GM21367 (cell line): ENCODE data around the gene LRPAP1.
"Not testable (repeated sequence)": the region's sequence is repeated elsewhere in the genome, so short reads cannot be mapped to it uniquely, and the experiment has no call there.

Experiments used
- ATAC-seq: cut with Tn5 transposase; IDR thresholded peaks from one replicate; pipeline ENCODE4 v1.9.1; 2021; ENCODE audit not compliant: unreplicated experiment

LRPAP1 gene, protein sequence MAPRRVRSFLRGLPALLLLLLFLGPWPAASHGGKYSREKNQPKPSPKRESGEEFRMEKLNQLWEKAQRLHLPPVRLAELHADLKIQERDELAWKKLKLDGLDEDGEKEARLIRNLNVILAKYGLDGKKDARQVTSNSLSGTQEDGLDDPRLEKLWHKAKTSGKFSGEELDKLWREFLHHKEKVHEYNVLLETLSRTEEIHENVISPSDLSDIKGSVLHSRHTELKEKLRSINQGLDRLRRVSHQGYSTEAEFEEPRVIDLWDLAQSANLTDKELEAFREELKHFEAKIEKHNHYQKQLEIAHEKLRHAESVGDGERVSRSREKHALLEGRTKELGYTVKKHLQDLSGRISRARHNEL

DNA sequence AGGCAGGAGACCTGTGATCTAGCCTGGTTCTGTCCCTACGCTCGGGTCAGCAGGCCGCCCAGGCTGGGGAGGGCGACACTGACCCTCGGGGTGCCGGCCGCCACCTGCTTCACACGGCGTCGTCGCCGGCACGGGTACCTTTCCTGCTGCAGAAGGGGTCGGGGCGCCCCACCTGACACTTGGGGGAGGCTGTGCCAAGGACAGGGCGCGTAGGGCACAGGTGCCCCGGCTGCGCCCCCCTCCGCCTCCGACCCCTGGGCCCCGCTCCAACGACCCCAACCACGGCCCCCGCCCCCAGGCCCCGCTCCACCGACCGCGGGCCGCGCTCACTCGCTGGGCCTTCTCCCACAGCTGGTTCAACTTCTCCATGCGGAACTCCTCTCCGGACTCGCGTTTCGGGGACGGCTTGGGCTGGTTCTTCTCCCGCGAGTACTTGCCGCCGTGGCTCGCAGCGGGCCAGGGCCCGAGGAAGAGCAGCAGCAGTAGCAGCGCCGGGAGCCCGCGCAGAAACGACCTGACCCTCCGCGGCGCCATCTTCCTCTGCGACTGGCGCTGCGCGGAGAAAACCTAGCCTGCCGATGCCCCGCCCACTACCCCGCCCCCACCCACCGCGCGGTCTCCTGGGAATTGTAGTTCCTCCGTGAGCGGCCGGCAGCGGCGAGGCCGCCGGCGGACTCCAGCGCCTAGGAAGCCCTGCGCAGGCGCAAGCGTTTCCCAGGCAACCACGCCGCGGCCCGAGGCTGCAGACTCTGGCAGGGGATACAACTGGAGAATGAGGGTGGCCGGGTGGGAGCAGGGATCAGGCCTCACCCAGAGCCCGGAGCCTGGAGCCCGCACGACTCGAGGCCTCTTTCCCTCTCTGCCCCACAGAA is at the start of gene LRPAP1:
Gene LRPAP1 (minus strand): TSS at position 544 of the 872 bp plus-strand sequence. CDS start 10 bp downstream, at position 534.
- ATAC-seq: peak; percentile 72

DNA sequence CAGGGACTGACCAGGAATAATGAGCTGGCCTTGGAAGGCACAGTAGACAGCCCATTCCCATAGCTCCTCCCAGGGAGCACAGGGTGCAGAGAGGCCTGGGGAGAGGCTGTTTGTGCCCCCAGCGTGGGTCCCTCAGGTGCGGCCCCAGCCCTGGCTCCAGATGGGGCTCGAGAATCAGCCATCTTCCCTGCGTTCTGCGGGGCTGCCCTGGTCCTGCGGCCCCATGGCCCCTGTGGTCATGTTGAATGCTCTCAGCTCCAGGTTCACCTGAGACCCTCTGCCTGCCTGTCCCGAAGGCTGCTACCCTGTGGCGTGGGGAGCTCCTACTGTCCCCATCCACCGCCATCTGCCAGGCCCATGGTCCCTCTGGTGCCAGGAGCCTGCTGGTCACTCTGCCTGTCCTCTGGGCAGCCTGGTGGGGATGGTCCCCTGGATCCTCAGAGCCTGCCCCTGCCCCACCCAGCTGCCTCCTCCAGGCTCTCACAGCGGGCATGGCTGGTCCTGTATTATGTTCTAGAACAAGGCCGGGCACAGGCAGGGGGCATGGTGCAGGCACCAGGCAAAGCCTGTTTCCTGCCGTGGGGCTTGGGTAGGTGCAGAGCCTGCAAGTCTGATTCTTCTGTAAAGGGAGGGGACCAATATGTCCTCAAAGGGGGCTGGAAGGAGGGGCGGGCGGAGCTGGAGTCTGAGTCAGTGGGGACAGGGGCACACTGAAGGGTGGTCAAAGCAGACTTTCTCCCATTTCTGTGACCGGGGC is 49.3 kb upstream of the LRPAP1 start:
- not testable (repeated sequence) for ATAC-seq

DNA sequence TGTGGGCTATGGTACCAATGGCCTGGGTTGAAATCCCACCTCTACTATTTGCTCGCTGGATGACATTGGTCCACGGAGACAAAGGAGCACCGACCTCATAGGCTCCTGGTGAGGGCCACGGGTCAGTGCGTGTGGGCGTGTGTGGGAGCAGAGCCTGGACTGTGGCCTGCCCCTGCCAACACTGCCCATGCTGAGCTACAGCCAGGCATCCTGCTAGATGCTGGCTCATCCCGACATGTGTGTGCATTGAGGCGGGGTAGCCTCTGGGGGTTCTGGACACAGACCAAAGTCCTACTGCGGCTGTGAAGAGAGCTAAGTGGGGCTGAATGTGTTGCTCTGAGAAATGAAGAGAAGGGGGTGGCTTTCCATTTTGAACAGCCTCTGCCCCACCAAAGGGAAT is 48.6 kb upstream of the LRPAP1 start:
- ATAC-seq: not testable (repeated sequence)

DNA sequence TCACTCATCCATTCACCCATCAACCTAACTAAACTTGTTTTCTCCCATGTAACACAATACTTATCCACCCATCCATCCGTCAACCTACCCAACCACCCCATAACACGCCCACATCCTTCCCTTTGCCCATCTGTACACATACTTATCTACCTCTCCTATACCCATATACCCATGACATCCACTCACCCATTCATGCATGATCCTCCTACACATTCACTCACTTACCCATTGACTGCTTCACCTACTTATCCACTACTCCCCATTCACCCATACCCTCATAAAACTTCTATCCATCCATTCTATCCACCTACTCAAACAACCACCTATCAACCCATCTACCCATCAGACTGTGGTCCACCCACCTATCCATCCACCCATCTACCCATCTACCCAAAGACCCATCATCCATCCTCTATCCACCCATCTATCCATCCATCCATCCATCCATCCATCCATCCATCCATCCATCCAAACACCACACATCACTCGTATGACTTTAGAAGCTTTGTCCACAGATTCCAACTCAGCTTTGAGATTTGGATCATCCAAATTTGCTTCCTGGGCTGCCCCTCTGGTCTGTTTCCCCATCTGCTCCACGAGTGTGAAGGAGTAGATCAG is 46.4 kb upstream of the LRPAP1 start:
- ATAC-seq: not testable (repeated sequence)

- not testable (repeated sequence) for ATAC-seq
Observed at GRCh38 chr4:3578052-3578451, 45.8 kb upstream of the LRPAP1 start.

GRCh38 chr4:3577208-3577892 is 45.1 kb upstream of the LRPAP1 start:
- ATAC-seq: not testable (repeated sequence)

GRCh38 chr4:3576533-3577207 is 44.4 kb upstream of the LRPAP1 start:
- ATAC-seq: not testable (repeated sequence)

DNA sequence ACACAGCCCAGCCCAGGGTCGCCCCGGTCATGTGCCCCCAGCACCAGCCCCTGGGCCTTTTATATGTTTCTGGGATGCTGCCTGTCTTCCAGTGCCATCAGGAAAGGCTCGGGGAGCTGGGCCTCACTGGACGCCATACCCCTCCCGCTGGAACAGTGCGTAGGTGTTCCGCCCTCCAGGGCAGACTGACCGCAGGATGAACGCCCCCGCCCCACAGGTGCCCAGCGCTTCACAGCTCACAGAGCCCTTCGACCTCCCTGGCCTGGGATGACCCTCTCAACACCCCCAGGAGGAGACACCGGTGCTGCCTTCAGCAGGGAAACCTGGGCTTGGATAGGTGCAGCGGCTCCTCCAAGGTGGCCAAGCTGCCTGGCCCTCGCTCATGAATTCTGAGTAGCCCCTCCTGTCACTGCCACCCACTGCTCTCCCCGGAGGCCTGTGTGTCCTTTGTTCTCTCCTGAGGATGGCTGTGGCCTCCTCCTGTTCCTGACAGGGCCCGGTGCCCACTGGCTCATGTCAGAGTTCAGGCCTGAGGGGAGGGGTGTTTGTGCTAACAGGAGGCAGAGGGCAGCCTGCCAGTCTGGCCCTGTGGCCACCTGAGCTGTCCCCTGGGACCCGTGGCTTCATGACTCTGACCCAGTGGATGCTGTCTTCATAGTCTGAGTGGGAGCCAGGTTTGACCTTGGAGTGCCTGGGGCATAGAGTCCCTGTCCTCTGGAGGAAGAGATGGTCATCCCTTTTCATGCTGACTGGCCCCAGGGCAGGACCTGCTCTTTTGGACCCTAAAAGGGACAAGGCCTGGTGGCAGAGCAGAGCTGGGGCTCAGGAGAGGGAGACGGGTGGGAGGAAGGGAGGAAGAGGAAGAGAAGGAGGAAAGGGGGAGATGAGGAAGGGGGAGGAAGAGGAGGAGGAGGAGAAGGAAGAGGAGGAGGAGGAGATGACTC is 43.5 kb upstream of the LRPAP1 start:
- not testable (repeated sequence) for ATAC-seq

DNA sequence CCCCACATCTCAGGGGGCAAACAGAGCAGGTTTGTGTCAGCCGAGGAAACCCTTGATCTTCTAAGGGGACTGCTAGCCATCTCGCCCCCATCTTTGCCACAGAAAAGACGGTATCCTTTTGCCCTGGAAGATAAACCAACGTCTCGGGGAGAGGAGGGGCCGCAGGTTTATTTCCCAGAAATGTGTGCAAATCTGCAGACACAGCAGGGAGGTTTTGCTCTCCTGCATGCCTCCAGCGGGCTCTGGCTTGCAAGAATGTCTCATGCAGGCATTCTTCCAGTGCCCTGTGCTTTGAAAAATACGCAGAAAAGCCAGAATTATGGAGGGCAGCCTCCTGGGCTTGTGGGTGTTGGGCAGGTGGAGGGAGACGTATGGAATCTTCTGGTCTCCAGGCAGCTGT is 42.6 kb upstream of the LRPAP1 start:
- ATAC-seq: not testable (repeated sequence)

- not testable (repeated sequence) for ATAC-seq
Observed at GRCh38 chr4:3574346-3574745, 42.1 kb upstream of the LRPAP1 start.

- no peak for ATAC-seq
Observed at GRCh38 chr4:3573131-3573530, 40.9 kb upstream of the LRPAP1 start.

DNA sequence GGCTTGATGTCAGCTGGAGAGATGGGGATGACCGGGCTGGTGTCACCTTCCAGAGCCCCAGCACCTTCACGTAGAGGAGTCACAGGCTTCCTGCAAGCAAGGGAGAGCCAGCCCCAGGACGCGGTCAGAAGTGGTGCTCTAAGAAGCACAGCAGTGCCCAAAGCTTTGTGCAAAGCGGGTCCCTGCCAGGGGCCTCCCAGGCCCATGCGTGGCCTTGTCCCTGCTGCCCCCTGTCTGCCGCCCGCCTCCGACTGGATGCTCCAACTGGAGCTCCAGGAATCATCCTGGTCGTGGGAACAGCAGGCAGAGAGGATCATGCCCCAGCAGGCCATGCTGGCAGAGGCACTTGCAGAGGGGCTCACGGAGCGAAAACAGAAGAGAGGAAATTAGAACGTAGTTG is 40.1 kb upstream of the LRPAP1 start:
- ATAC-seq: no peak

GRCh38 chr4:3571921-3572320 is 39.7 kb upstream of the LRPAP1 start:
- no peak for ATAC-seq

DNA sequence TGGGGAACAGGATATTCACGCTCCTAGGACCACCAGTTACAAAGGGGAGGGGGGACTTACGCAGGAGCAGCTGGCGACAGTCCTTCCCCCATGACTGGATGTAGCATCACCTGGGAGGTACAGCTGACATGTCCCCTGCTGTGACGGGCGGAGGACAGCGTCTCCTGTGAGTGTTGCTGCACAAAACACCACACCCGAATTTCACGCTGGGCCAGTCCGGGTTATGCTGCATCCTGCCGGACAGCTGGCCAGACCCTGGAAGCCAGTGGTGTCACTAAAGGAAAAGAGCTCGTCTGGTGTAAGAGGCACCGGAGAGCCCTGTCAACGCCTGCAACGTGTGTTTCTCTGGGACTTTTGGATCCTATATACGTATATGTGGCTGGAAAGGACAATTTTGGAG is 38.7 kb upstream of the LRPAP1 start:
- ATAC-seq: not testable (repeated sequence)

- not testable (repeated sequence) for ATAC-seq
Observed at GRCh38 chr4:3569611-3570010, 37.4 kb upstream of the LRPAP1 start.

- not testable (repeated sequence) for ATAC-seq
Observed at GRCh38 chr4:3566701-3567100, 34.5 kb upstream of the LRPAP1 start.

- not testable (repeated sequence) for ATAC-seq
Observed at GRCh38 chr4:3566301-3566700, 34.1 kb upstream of the LRPAP1 start.

DNA sequence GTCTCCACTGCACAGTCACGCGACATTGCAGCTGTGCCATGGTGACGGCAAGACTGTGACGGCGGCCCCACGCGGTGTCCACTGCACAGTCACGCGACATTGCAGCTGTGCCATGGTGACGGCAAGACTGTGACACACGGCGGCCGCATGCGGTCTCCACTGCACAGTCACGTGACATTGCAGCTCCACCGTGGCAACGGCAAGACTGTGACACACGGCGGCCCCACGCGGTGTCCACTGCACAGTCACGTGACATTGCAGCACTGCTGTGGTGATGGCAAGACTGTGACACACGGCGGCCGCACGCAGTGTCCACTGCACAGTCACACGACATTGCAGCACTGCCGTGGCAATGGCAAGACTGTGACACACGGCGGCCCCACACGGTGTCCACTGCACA is 32.7 kb upstream of the LRPAP1 start:
- not testable (repeated sequence) for ATAC-seq
